G401 (cell line): ENCODE data around the gene TRDMT1. TPM values are rescaled to one million over a fixed set of nuclear protein-coding genes. Genes with fewer than 3 reads are reported as not detected.
A peak's percentile ranks its signal among the peaks of the same experiment; 100 is the strongest.

ENCODE experiments used
- DNase-seq: peaks from one replicate; pipeline ENCODE4 v3.0.0-alpha.2; 2015; ENCODE audit warnings: low spot score
- in situ Hi-C: cut with HindIII; loops from 2 replicates; pipeline ENCODE4 v1.10.0; 2016; ENCODE audit warnings: low sequenced_read_pairs, mixed read lengths
- total RNA-seq: library from RNA; depleted of rRNA; stranded (reverse); fragments of >200 nt; shearing (Covaris generic); gene quantifications from 2 replicates; pipeline ENCODE4 v1.2.3, GENCODE V29; 2014

TRDMT1 gene
- total RNA-seq, 1 experiment from 2014 or later: 3.2 TPM

DNA sequence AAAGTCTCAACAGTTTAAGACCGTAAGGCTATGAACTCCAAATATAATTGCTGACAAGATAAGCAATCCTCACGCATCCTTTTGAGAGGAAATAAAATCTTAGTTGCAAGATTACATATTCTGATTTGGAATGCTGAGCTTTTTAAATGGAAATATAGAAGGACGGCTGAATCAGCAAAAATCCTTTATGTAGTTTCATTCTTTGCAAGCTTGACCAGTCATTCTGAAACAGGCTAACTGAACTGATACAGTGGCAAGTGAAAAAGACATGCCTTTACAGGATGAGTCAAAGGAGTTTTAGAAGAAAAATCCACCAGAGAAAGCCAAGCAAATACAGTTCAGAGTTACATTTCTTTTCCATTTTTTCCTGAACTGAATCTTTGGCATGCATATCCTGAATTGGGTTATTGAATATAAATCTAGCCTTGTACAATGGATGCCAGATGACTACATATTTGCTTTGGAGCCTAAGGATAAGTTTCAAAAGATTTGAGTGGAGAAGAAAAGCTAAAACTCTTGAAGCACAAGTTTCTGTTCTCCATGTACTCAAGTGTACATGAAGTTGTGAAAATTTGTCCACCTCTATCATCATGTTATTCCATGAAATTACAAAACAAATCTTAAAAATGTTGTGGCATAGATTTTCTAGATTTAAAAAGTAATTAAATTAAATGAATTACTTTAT, 30.9 kb upstream of the TRDMT1 start:
- DNase-seq: no peak
- in situ Hi-C loops: no loop called here

GRCh38 chr10:17231788-17232187, 30.3 kb upstream of the TRDMT1 start:
- in situ Hi-C loops: no loop called here
- DNase-seq: no peak

- DNase-seq: no peak
- in situ Hi-C loops: no loop called here
Measured at GRCh38 chr10:17229967-17230682, 28.7 kb upstream of the TRDMT1 start.

GRCh38 chr10:17229717-17229966, 28.2 kb upstream of the TRDMT1 start:
- no peak for DNase-seq
- in situ Hi-C loops: no loop called here

DNA sequence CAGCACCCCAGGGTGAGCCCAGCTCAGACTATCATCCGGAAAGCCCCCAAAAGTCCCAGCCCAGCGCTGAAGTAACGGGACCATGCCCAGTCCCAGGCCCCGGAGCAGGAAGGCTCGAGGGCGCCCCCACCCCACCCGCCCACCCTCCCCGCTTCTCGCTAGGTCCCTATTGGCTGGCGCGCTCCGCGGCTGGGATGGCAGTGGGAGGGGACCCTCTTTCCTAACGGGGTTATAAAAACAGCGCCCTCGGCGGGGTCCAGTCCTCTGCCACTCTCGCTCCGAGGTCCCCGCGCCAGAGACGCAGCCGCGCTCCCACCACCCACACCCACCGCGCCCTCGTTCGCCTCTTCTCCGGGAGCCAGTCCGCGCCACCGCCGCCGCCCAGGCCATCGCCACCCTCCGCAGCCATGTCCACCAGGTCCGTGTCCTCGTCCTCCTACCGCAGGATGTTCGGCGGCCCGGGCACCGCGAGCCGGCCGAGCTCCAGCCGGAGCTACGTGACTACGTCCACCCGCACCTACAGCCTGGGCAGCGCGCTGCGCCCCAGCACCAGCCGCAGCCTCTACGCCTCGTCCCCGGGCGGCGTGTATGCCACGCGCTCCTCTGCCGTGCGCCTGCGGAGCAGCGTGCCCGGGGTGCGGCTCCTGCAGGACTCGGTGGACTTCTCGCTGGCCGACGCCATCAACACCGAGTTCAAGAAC, 27.7 kb upstream of the TRDMT1 start:
- in situ Hi-C loops: no loop called here
- DNase-seq: no peak

DNA sequence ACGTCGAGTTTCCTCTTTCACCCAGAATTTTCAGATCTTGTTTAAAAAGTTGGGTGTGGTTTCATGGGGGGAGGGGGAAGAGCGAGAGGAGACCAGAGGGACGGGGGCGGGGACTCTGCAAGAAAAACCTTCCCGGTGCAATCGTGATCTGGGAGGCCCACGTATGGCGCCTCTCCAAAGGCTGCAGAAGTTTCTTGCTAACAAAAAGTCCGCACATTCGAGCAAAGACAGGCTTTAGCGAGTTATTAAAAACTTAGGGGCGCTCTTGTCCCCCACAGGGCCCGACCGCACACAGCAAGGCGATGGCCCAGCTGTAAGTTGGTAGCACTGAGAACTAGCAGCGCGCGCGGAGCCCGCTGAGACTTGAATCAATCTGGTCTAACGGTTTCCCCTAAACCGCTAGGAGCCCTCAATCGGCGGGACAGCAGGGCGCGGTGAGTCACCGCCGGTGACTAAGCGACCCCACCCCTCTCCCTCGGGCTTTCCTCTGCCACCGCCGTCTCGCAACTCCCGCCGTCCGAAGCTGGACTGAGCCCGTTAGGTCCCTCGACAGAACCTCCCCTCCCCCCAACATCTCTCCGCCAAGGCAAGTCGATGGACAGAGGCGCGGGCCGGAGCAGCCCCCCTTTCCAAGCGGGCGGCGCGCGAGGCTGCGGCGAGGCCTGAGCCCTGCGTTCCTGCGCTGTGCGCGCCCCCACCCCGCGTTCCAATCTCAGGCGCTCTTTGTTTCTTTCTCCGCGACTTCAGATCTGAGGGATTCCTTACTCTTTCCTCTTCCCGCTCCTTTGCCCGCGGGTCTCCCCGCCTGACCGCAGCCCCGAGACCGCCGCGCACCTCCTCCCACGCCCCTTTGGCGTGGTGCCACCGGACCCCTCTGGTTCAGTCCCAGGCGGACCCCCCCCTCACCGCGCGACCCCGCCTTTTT, 26.9 kb upstream of the TRDMT1 start, which contains the start of gene VIM:
Gene VIM, plus strand, starts transcription at position 151 of the 925 bp plus-strand sequence. CDS start 1,182 bp downstream, outside the sequence.
- DNase-seq: peak; percentile 25
- in situ Hi-C loops: no loop called here

DNA sequence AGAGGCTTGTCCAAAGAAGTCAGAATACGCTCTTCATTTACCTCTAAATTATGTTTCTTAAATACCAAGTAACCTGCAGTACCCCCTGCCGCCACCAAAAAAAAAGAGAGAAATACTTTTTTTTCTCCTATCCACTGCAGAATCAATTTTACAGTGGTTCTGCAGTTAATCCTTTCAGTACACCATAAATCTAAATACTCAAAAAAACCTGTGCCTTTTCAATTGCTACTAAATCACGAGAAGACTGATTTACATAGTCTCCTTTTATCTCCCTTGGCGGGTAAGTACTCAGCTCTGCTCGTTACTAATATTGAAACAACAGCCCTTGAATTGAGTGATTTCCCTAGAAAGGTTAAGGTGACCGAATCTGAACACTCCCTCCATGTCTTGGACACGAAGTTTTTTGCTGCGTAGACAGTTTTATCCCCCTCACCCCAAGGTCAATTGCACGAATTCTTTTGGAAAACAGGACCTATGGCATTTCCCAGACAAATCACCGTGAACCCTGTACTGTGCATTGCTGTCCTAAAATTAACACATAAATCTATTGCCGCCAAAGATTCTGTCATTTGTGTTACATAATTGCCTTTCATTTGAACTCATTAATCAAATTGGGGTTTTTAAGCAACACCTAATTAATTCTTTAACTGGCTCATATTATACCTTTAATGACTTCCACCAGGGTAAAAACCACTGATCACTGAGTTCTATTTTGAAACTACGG, 26.1 kb upstream of the TRDMT1 start:
- in situ Hi-C loops: no loop called here

GRCh38 chr10:17226891-17227303, 25.4 kb upstream of the TRDMT1 start:
- in situ Hi-C loops: no loop called here
- no peak for DNase-seq

More for the DNA sequence above, 26.1 kb upstream of the TRDMT1 start:
- DNase-seq: no peak

GRCh38 chr10:17225808-17226207, 24.3 kb upstream of the TRDMT1 start:
- no peak for DNase-seq
- in situ Hi-C loops: no loop called here

GRCh38 chr10:17222329-17222728, 20.9 kb upstream of the TRDMT1 start:
- DNase-seq: no peak
- in situ Hi-C loops: no loop called here

DNA sequence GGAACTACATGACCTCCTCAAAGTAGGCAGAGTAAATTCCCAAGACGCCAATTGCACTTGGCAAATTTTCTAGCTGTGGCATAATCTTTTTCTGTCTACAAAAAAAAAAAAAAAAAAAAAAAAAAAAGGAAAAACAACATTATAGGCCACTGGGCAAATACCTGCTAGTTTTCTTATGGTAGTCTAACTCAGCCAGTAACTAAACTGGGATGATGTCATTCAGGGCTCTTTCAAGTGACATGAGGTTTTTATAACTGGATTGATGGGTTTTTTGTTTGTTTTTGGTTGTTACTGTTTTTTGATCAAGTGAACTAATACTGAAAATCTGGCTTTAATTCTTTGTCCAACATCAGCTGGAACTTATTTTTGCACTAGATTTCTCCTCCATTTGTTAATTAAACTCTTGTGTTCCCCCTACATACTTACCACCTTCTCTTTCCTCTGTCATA, 19.2 kb upstream of the TRDMT1 start:
- DNase-seq: no peak
- in situ Hi-C loops: no loop called here

- DNase-seq: no peak
- in situ Hi-C loops: no loop called here
Measured at GRCh38 chr10:17219024-17219423, 17.6 kb upstream of the TRDMT1 start.

DNA sequence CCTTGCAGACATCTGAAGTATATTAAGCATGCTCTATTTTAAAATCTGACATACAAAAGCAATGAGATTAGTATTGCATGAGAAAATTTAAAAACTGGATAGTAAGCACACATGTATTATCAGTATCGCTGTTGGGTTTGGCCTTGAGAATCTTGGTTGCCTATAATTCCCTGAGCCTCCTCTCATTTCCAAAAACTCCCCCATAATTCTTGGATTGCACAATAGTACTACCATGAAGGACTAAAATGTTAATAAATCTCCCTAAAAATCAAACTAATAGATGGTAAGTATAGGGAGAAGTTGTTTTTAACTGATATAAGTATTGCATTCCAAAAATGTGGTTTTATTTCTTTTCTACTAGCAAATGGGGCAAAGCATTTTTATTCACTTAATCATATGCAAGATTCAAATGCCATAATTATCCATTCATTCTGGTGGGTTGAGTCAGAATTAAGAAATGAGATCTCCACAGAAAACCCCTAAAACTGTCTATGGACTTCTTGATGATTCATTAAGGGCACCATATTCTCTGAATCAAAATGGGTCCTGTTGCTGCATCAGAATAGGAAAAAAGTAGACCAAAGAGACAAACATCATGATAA, 16.3 kb upstream of the TRDMT1 start:
- in situ Hi-C loops: no loop called here

DNA sequence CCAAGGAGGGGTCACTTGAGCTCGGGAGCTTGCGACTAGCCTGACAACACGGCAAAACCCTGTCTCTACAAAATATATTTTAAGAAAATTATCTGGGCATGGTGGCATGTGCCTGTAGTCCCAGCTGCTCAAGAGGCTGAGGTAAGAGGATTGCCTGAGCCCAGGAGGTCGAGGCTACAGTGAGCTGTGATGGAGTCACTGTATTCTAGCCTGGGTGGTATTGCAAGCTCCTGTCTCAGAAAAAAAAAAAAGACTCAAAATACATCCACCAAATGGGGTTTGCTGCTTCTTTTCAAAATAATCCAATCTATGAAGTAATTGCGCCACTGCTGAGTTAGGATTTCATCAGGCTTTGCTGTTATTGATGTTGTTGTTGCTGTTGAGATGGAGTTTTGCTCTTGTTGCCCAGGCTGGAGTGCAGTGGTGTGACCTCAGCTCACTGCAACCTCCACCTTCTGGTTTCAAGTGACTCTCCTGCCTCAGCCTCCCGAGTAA, 15.5 kb upstream of the TRDMT1 start:
- in situ Hi-C loops: no loop called here
- no peak for DNase-seq

More for the DNA sequence above, 16.3 kb upstream of the TRDMT1 start:
- no peak for DNase-seq

DNA sequence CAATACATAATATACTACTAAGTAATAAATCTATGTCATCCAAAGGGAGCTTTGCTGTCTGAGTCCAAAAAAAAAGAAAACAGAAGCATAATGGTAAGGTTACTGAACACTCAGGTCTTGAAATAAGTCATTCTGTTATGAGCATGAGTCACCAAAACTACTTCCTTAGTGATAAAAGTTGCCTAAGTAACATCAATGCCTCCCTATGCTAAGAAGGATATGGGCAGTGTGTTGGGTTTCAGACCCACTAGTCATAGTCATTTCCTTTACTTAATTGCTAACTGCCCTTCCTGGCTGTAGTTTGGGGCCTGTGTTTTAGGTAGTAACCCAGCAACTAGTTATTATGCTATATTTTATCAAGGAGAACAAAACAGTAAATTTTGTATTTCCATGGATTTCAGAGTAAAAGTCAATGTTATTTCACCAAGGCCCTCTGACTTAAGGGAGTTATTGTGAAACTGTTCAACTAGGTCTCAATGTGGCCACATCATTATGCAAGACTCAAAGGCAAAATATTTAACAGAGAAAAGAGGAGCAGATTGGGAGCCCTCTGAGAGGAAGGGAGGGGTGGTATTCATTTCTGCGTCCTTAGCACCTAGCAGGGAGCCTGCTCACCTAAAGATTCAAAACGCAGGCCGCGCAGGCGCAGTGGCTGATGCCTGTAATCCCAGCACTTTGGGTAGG, 14.9 kb upstream of the TRDMT1 start:
- in situ Hi-C loops: no loop called here
- DNase-seq: no peak

DNA sequence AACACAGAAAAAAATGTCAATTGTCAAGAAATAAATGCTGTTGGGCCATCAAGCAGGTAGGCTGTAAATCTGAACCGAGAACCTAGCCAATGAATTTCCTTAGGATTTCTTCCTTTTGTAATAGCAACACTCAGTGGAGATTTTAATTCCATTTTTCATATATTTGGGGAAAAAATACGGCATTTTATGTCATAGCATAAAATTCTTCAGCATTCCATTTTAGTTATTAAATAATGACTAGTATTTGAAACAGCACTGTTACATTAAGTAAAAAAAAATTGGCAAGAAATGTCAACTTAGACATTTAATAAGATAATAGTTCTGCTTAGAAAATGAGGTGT, 14.3 kb upstream of the TRDMT1 start:
- no peak for DNase-seq
- in situ Hi-C loops: no loop called here

GRCh38 chr10:17214971-17215781, 13.7 kb upstream of the TRDMT1 start:
- DNase-seq: no peak

More at GRCh38 chr10:17214971-17215781, 13.7 kb upstream of the TRDMT1 start:
- in situ Hi-C loops: no loop called here
